ENCODE results near the gene IL16.

The IL16 gene

DNA sequence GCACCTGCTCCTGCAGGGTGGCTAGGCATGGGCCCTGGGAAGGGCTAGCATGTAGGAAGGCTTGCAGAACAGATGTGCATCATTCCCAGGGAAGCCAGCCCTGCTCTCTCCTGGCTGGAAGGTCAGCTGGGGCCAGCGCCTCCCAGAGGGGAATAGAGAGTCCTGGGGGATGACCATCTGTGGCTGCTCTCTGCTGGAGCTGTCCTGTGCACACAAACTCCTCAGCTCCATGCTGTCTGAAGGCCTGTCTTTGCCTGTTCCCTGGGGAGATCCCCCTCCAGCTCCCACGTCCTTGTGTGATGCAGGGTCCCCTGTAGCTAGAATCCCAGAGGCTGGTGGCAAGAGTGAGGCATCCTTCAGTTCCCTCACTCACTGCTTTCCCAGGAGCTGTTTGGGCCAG, 19.3 kb downstream of the IL16 start:
- TF ChIP-seq FOXA1 (IDR thresholded peaks at IDR 0.05) (no peak), HDGF (IDR thresholded peaks at IDR 0.05; ENCODE audit: borderline replicate concordance) (no peak), TARDBP (IDR thresholded peaks at IDR 0.05) (no peak), L3MBTL2 (conservative IDR thresholded peaks at IDR 0.05) (no peak), SP1 (IDR thresholded peaks at IDR 0.05) (no peak), ZNF384 (IDR thresholded peaks at IDR 0.05) (no peak), BHLHE40 (IDR thresholded peaks at IDR 0.05; ENCODE audit: borderline replicate concordance) (no peak)
- TF ChIP-seq, protein P1, sequence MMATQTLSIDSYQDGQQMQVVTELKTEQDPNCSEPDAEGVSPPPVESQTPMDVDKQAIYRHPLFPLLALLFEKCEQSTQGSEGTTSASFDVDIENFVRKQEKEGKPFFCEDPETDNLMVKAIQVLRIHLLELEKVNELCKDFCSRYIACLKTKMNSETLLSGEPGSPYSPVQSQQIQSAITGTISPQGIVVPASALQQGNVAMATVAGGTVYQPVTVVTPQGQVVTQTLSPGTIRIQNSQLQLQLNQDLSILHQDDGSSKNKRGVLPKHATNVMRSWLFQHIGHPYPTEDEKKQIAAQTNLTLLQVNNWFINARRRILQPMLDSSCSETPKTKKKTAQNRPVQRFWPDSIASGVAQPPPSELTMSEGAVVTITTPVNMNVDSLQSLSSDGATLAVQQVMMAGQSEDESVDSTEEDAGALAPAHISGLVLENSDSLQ (IDR thresholded peaks at IDR 0.05): no peak
- ChIA-PET CTCF (interaction anchor here (0.7 kb wide), 1 partner anchor 50 kb away, joined by 3 read pairs; no protein-coding TSS in a partner anchor), POLR2A (interaction anchor here (0.8 kb wide), 1 partner anchor 110 kb away, joined by 3 read pairs; no protein-coding TSS in a partner anchor)
- DNase-seq (ENCODE audit: extremely low spot score): no peak

DNA sequence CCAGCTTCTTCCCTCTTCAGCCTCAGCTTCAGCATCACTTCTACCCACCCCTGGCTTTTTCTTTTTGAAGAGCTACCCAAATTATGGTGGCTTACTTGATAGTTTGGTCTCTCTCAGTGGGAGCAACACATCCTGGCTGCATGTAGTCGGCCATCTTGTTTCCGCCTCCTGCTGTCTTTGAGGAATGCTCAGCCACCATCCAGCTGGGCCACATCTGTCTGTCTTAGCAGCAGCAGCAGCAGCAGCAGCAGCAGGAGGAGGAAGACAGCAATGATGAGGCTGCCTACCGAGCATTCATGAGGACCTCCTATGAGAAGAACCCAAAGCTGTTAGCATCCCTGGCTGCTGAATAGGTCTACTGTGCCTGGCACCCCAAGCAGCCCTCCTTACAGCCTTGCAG, 19.7 kb downstream of the IL16 start:
- DNase-seq (ENCODE audit: extremely low spot score): no peak
- ChIA-PET CTCF (no interaction called here), POLR2A (no interaction called here)
- TF ChIP-seq TARDBP (IDR thresholded peaks at IDR 0.05) (no peak), FOXA1 (IDR thresholded peaks at IDR 0.05) (no peak), BHLHE40 (IDR thresholded peaks at IDR 0.05; ENCODE audit: borderline replicate concordance) (no peak), FOXM1 (IDR thresholded peaks at IDR 0.05; ENCODE audit: borderline replicate concordance) (no peak), HDGF (IDR thresholded peaks at IDR 0.05; ENCODE audit: borderline replicate concordance) (no peak), SUZ12 (IDR thresholded peaks at IDR 0.05) (no peak), SP1 (IDR thresholded peaks at IDR 0.05) (no peak), FOXK2 (IDR thresholded peaks at IDR 0.05) (no peak), L3MBTL2 (conservative IDR thresholded peaks at IDR 0.05) (no peak), LEF1 (IDR thresholded peaks at IDR 0.05; ENCODE audit: borderline replicate concordance) (no peak)
- TF ChIP-seq, protein P1 (IDR thresholded peaks at IDR 0.05): no peak

DNA sequence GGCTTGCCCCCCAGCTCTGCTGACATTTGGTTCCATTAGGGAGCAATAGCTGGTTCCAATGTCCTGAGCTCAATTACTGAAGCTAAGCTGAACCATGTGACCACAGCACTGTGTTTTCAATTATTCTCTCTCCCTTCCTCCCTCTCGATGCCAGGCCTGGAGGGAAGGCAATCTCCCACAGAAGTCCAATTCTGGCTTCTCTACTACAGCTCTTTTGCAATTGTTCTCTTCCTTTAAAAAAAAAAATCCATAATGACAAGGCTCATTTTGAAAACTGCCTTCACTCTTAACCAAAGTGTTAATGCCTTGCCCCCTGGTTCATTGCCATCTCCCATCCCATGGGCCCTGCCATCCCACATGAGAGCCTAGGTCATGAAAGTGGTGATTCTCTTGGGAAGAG, 24.8 kb downstream of the IL16 start:
- CTCF ChIA-PET: interaction anchor here (0.5 to 0.9 kb wide), 2 partner anchors 30 to 45 kb away, joined by 3 to 4 read pairs; no protein-coding TSS in a partner anchor
- DNase-seq (ENCODE audit: extremely low spot score): no peak
- POLR2A ChIA-PET: no interaction called here
- TF ChIP-seq L3MBTL2 (conservative IDR thresholded peaks at IDR 0.05) (no peak), ZNF384 (IDR thresholded peaks at IDR 0.05) (no peak), SP1 (IDR thresholded peaks at IDR 0.05) (no peak), NFRKB (IDR thresholded peaks at IDR 0.05) (no peak), ELF4 (IDR thresholded peaks at IDR 0.05) (no peak), TARDBP (IDR thresholded peaks at IDR 0.05) (no peak), FOXK2 (IDR thresholded peaks at IDR 0.05) (no peak), BHLHE40 (IDR thresholded peaks at IDR 0.05; ENCODE audit: borderline replicate concordance) (no peak), FOXM1 (IDR thresholded peaks at IDR 0.05; ENCODE audit: borderline replicate concordance) (no peak), LEF1 (IDR thresholded peaks at IDR 0.05; ENCODE audit: borderline replicate concordance) (no peak), CTBP1 (IDR thresholded peaks at IDR 0.05; ENCODE audit: borderline replicate concordance) (no peak), SUZ12 (IDR thresholded peaks at IDR 0.05) (no peak), FOXA1 (IDR thresholded peaks at IDR 0.05) (no peak), ARNT (IDR thresholded peaks at IDR 0.05) (no peak), HDGF (IDR thresholded peaks at IDR 0.05; ENCODE audit: borderline replicate concordance) (no peak)
- TF ChIP-seq, protein P1 (IDR thresholded peaks at IDR 0.05): no peak

GRCh38 chr15:81222007-81222406, 25.3 kb downstream of the IL16 start:
- DNase-seq (ENCODE audit: extremely low spot score): no peak
- no peak for TF ChIP-seq FOXA1 (IDR thresholded peaks at IDR 0.05)
- TF ChIP-seq HDGF (IDR thresholded peaks at IDR 0.05; ENCODE audit: borderline replicate concordance): no peak
- no peak for TF ChIP-seq L3MBTL2 (conservative IDR thresholded peaks at IDR 0.05)
- no peak for TF ChIP-seq FOXM1 (IDR thresholded peaks at IDR 0.05; ENCODE audit: borderline replicate concordance)
- TF ChIP-seq ARNT (IDR thresholded peaks at IDR 0.05): no peak
- no peak for TF ChIP-seq FOXK2 (IDR thresholded peaks at IDR 0.05)
- TF ChIP-seq NFRKB (IDR thresholded peaks at IDR 0.05): no peak
- TF ChIP-seq CTBP1 (IDR thresholded peaks at IDR 0.05; ENCODE audit: borderline replicate concordance): no peak
- no peak for TF ChIP-seq BHLHE40 (IDR thresholded peaks at IDR 0.05; ENCODE audit: borderline replicate concordance)
- no peak for TF ChIP-seq ZNF384 (IDR thresholded peaks at IDR 0.05)
- no peak for TF ChIP-seq ELF4 (IDR thresholded peaks at IDR 0.05)
- no peak for TF ChIP-seq SP1 (IDR thresholded peaks at IDR 0.05)
- TF ChIP-seq TARDBP (IDR thresholded peaks at IDR 0.05): no peak
- no peak for TF ChIP-seq SUZ12 (IDR thresholded peaks at IDR 0.05)
- TF ChIP-seq, protein P1 (IDR thresholded peaks at IDR 0.05): no peak
- TF ChIP-seq LEF1 (IDR thresholded peaks at IDR 0.05; ENCODE audit: borderline replicate concordance): no peak
- ChIA-PET CTCF (interaction anchor here (0.5 kb wide), 1 partner anchor 30 kb away, joined by 3 read pairs; no protein-coding TSS in a partner anchor), POLR2A (no interaction called here)

GRCh38 chr15:81223346-81223971, 26.8 kb downstream of the IL16 start:
- ChIA-PET CTCF (no interaction called here), POLR2A (no interaction called here)
- TF ChIP-seq NFRKB (IDR thresholded peaks at IDR 0.05) (no peak), SP1 (IDR thresholded peaks at IDR 0.05) (no peak), TARDBP (IDR thresholded peaks at IDR 0.05) (no peak), ARNT (IDR thresholded peaks at IDR 0.05) (no peak), BHLHE40 (IDR thresholded peaks at IDR 0.05; ENCODE audit: borderline replicate concordance) (no peak), L3MBTL2 (conservative IDR thresholded peaks at IDR 0.05) (no peak), FOXK2 (IDR thresholded peaks at IDR 0.05) (no peak), ZNF384 (IDR thresholded peaks at IDR 0.05) (no peak), CTBP1 (IDR thresholded peaks at IDR 0.05; ENCODE audit: borderline replicate concordance) (no peak), ELF4 (IDR thresholded peaks at IDR 0.05) (no peak), LEF1 (IDR thresholded peaks at IDR 0.05; ENCODE audit: borderline replicate concordance) (no peak)
- TF ChIP-seq, protein P1 (IDR thresholded peaks at IDR 0.05): no peak
- DNase-seq (ENCODE audit: extremely low spot score): no peak
